Muscle layer of duodenum (tissue), 2 donors: ENCODE data around the gene MRFAP1.
"Not testable (repeated sequence)": the region's sequence is repeated elsewhere in the genome, so short reads cannot be mapped to it uniquely, and the experiment has no call there.

Experiments used
- H3K27ac ChIP-seq: one replicate; pipeline ENCODE4 v1.7.0; 2013; ENCODE audit warnings: mild to moderate bottlenecking, low read length
- H3K27me3 ChIP-seq: one replicate; pipeline ENCODE4 v1.7.0; 2013; ENCODE audit warnings: low read depth, mild to moderate bottlenecking, control low read depth, low read length
- H3K36me3 ChIP-seq, 2 donors: one replicate each; pipeline ENCODE4 v1.7.0; 2013; ENCODE audit warnings: low read length in 2 of 2, control low read depth in 1 of 2, mild to moderate bottlenecking in 1 of 2; ENCODE audit not compliant: insufficient read depth in 2 of 2, control insufficient read depth in 1 of 2
- H3K4me1 ChIP-seq, 2 donors: one replicate each; pipeline ENCODE4 v1.7.0; 2013; ENCODE audit warnings: low read length in 2 of 2, mild to moderate bottlenecking in 2 of 2, control low read depth in 1 of 2, moderate library complexity in 1 of 2; ENCODE audit not compliant: insufficient read depth in 2 of 2, control insufficient read depth in 1 of 2
- H3K4me3 ChIP-seq, 2 donors: one replicate each; pipeline ENCODE4 v1.7.0; 2013; ENCODE audit warnings: low read length in 2 of 2, low read depth in 1 of 2, mild to moderate bottlenecking in 1 of 2
- H3K9me3 ChIP-seq, 2 donors: one replicate each; pipeline ENCODE4 v1.7.0; 2013; ENCODE audit warnings: low read length in 2 of 2, control low read depth in 1 of 2, mild to moderate bottlenecking in 1 of 2; ENCODE audit not compliant: control insufficient read depth in 1 of 2
- donor health status: healthy.

MRFAP1 gene

GRCh38 chr4:6620891-6621555 lies 19.5 kb upstream of the MRFAP1 start:
- Histone ChIP-seq H3K4me3 (no peak overlapping the region), H3K9me3 (no peaks in the 10 kb centered on the region), H3K4me1 (no peaks in the 10 kb centered on the region), H3K27ac (no peak overlapping the region), H3K36me3 (peaks cover 11 to 41% of the 10 kb centered on the region in 2 donors), H3K27me3 (no peaks in the 10 kb centered on the region)

GRCh38 chr4:6621556-6621927 lies 18.9 kb upstream of the MRFAP1 start:
- peaks cover 8 to 36% of the 10 kb centered on the region in 2 donors for H3K36me3 ChIP-seq

GRCh38 chr4:6622744-6623143 lies 17.7 kb upstream of the MRFAP1 start:
- H3K4me3 ChIP-seq: no peak overlapping the region
- no peaks in the 10 kb centered on the region for H3K27me3 ChIP-seq
- no peak overlapping the region for H3K27ac ChIP-seq
- H3K9me3 ChIP-seq: no peaks in the 10 kb centered on the region
- no peaks in the 10 kb centered on the region for H3K4me1 ChIP-seq
- peaks cover 6 to 25% of the 10 kb centered on the region in 2 donors for H3K36me3 ChIP-seq

More at GRCh38 chr4:6621556-6621927, 18.9 kb upstream of the MRFAP1 start:
- Histone ChIP-seq H3K4me3 (no peak overlapping the region), H3K27ac (no peak overlapping the region), H3K27me3 (no peaks in the 10 kb centered on the region), H3K4me1 (no peaks in the 10 kb centered on the region), H3K9me3 (no peaks in the 10 kb centered on the region)

- Histone ChIP-seq H3K4me3 (no peak overlapping the region), H3K9me3 (no peaks in the 10 kb centered on the region), H3K27ac (no peak overlapping the region), H3K4me1 (no peaks in the 10 kb centered on the region), H3K27me3 (no peaks in the 10 kb centered on the region), H3K36me3 (peaks cover 0 to 2% of the 10 kb centered on the region in 2 donors)
Measured at GRCh38 chr4:6625256-6625655, 15.2 kb upstream of the MRFAP1 start.

- H3K36me3 ChIP-seq: no peaks in the 10 kb centered on the region
- H3K27ac ChIP-seq: no peak overlapping the region
- H3K27me3 ChIP-seq: no peaks in the 10 kb centered on the region
- H3K4me1 ChIP-seq: no peaks in the 10 kb centered on the region
- no peaks in the 10 kb centered on the region for H3K9me3 ChIP-seq
- H3K4me3 ChIP-seq: no peak overlapping the region
Measured at GRCh38 chr4:6626066-6626465, 14.4 kb upstream of the MRFAP1 start.

GRCh38 chr4:6627832-6628231 lies 12.7 kb upstream of the MRFAP1 start:
- Histone ChIP-seq H3K36me3 (no peaks in the 10 kb centered on the region), H3K4me3 (no peak overlapping the region), H3K27me3 (no peaks in the 10 kb centered on the region), H3K27ac (no peak overlapping the region), H3K9me3 (no peaks in the 10 kb centered on the region), H3K4me1 (no peaks in the 10 kb centered on the region)

- H3K4me1 ChIP-seq, H3K36me3 ChIP-seq, H3K9me3 ChIP-seq, H3K4me3 ChIP-seq, H3K27ac ChIP-seq, H3K27me3 ChIP-seq: not testable (repeated sequence)
Measured at GRCh38 chr4:6628484-6628883, 12.0 kb upstream of the MRFAP1 start.

GRCh38 chr4:6632125-6632524 lies 8.4 kb upstream of the MRFAP1 start:
- Histone ChIP-seq H3K4me3 (no peak overlapping the region), H3K27ac (no peak overlapping the region), H3K36me3 (no peaks in the 10 kb centered on the region)

GRCh38 chr4:6633091-6633906 lies 7.2 kb upstream of the MRFAP1 start:
- Histone ChIP-seq H3K36me3 (no peaks in the 10 kb centered on the region), H3K4me1 (no peaks in the 10 kb centered on the region), H3K27me3 (no peaks in the 10 kb centered on the region), H3K27ac (no peak overlapping the region), H3K9me3 (no peaks in the 10 kb centered on the region), H3K4me3 (no peak overlapping the region)

More at GRCh38 chr4:6632125-6632524, 8.4 kb upstream of the MRFAP1 start:
- Histone ChIP-seq H3K4me1 (no peaks in the 10 kb centered on the region), H3K27me3 (no peaks in the 10 kb centered on the region), H3K9me3 (no peaks in the 10 kb centered on the region)

GRCh38 chr4:6634746-6635145 lies 5.7 kb upstream of the MRFAP1 start:
- Histone ChIP-seq H3K36me3 (no peaks in the 10 kb centered on the region), H3K4me1 (no peaks in the 10 kb centered on the region), H3K27me3 (no peaks in the 10 kb centered on the region), H3K4me3 (no peak overlapping the region), H3K27ac (no peak overlapping the region), H3K9me3 (no peaks in the 10 kb centered on the region)

- peaks cover 17 to 26% of the 10 kb centered on the region in 2 donors for H3K4me1 ChIP-seq
- H3K27me3 ChIP-seq: no peaks in the 10 kb centered on the region
- H3K9me3 ChIP-seq: no peaks in the 10 kb centered on the region
- H3K36me3 ChIP-seq: peaks cover 19 to 20% of the 10 kb centered on the region in 2 donors
- H3K4me3 ChIP-seq: no peak overlapping the region
- no peak overlapping the region for H3K27ac ChIP-seq
Measured at GRCh38 chr4:6639137-6639680, 1.3 kb upstream of the MRFAP1 start.
